Heart right ventricle (tissue), 16 donors: ENCODE data around the gene ADGRD2. TPM values are rescaled to one million over a fixed set of nuclear protein-coding genes. Genes with fewer than 3 reads are reported as not detected.

Experiments
- ATAC-seq, 8 donors: fragments of 200-7000 bp; cut with Tn5 transposase; one replicate each; pipeline ENCODE4 v1.9.1; 2020; ENCODE audit warnings: mild to moderate bottlenecking in 8 of 8, moderate library complexity in 8 of 8, moderate number of reproducible peaks in 1 of 8
- DNase-seq, 2 donors: peaks; one replicate each; pipeline ENCODE4 v3.0.0-alpha.2; 2020
- H3K27ac ChIP-seq, 10 donors: fragments of 200-600 bp; sonication (generic) in 2 of 10; one replicate each; pipeline versions ENCODE4 v1.5.0 to v1.8.0; 2020 to 2022; ENCODE audit warnings: mild to moderate bottlenecking in 3 of 10
- H3K27me3 ChIP-seq, 7 donors: fragments of 200-600 bp; one replicate each; pipeline ENCODE4 v1.8.0; 2021 to 2022; ENCODE audit warnings: mild to moderate bottlenecking in 2 of 7
- H3K36me3 ChIP-seq, 9 donors: fragments of 200-600 bp; sonication (generic) in 1 of 9; one replicate each; pipeline versions ENCODE4 v1.5.0 to v1.8.0; 2020 to 2022; ENCODE audit warnings: mild to moderate bottlenecking in 2 of 9
- H3K4me1 ChIP-seq, 9 donors: fragments of 200-600 bp; sonication (generic) in 1 of 9; one replicate each; pipeline versions ENCODE4 v1.5.0 to v1.8.0; 2020 to 2022; ENCODE audit warnings: mild to moderate bottlenecking in 4 of 9
- H3K4me3 ChIP-seq, 10 donors: fragments of 200-600 bp; sonication (generic) in 2 of 10; one replicate each; pipeline versions ENCODE4 v1.5.0 to v1.8.0; 2020 to 2022; ENCODE audit warnings: mild to moderate bottlenecking in 7 of 10, moderate library complexity in 2 of 10
- H3K9me3 ChIP-seq, 11 donors: fragments of 200-600 bp in 10 of 11; sonication (generic) in 2 of 11; one replicate each; pipeline versions ENCODE4 v1.5.0 to v1.8.0; 2013 to 2022; ENCODE audit warnings: mild to moderate bottlenecking in 2 of 11, control low read depth in 1 of 11, moderate library complexity in 1 of 11
- CTCF ChIP-seq, 9 donors: fragments of 200-600 bp; sonication (generic) in 2 of 9; IDR thresholded peaks; one replicate each; pipeline versions ENCODE4 v1.5.0 to v1.8.0; 2021 to 2022; ENCODE audit warnings: antibody characterized with exemption in 9 of 9, mild to moderate bottlenecking in 5 of 9, moderate library complexity in 1 of 9
- WGBS, 2 donors: extraction: QIAGEN DNeasy Blood & Tissue Kit; methylation state at CpG; one replicate each; pipeline ENCODE4 v1.1.7; 2013; ENCODE audit warnings: inconsistent platforms in 1 of 2; 5-methylcytosine and 5-hydroxymethylcytosine counted together
- intact Hi-C, 10 donors: fragments of 100-400 bp; cut with DNase I; formaldehyde crosslinking; loops; one replicate each; pipeline versions ENCODE4 v1.11.1 to v1.14.2; 2022
- polyA plus RNA-seq, 2 donors: library from polyadenylated mRNA; stranded (reverse); fragments of 200-250 nt; gene quantifications; one replicate each; pipeline ENCODE4 v1.2.3, GENCODE V29; 2013
- total RNA-seq, 10 donors: library from RNA; stranded (reverse); fragmentation: NEBNext Ultra II Directional in 3 of 10; extraction: Animal tissue kit (Norgen Biotek cat#: 25700) in 3 of 10; gene quantifications; one replicate each; pipeline versions ENCODE4 v1.2.1 to v1.2.4, GENCODE V29; 2021 to 2023
- donor health status: Arrhythmogenic right ventricular cardiomyopathy.
- donor health status: ischemic (EF 13 %, LVEDD 7.1; RV severe dilation, severe dysfunction).
- donor health status: healthy with polysubstance abuse.
- donor health status: DM: no; HTN: yes; CAD: no.
- donor health status: DM: no; HTN: no; CAD: no.
- donor health status: ischemic (EF 25% LVEDD 6.9; RV normal size, moderate dysfunction).
- donor health status: ischemic (EF 25% LVEDD 5.7; RV mildly dilated, moderate dysfunction).
- donor health status: healthy.
- donor health status: DM: yes; HTN: yes; CAD: no.
- donor health status: Ischemic cardiomyopathy.
- donor health status: ischemic (EF 35%, LVEDD 5.7; RV mildly dilated, moderate dysfunction).
- donor health status: nonischemic (EF 11% LVEDD 7.7; RV severe dilation, severe dysfunction).
- donor health status: DM: yes; HTN: yes; CAD: no.
- donor health status: PGD.
- donor health status: ischemic (EF 29% LVEDD 5.4; RV normal size, mild dysfunction).
- donor health status: nonischemic (EF 23%, LVEDD 6.1; RV moderate dilation, normal function).

Gene ADGRD2
- total and polyA plus RNA-seq, 12 donors, result 0.03 to 0.68 TPM; not detected in 10

GRCh38 chr9:124522121-124523098 lies 72.2 kb downstream of the ADGRD2 start:
- WGBS, 2 donors, result 82 to 87% methylated on average over 7 of the region's 7 CpGs
- no peak for TF ChIP-seq CTCF (IDR thresholded peaks at IDR 0.05)
- Histone ChIP-seq H3K27ac (no peak overlapping the region), H3K36me3 (peaks cover 0 to 5% (median 0%) of the 10 kb centered on the region in 9 donors), H3K9me3 (no peaks in the 10 kb centered on the region), H3K4me3 (no peak overlapping the region), H3K27me3 (peaks cover 0 to 3% (median 0%) of the 10 kb centered on the region in 7 donors), H3K4me1 (no peaks in the 10 kb centered on the region)
- DNase-seq, result no peak
- no peak for ATAC-seq
- intact Hi-C loops, result no loop called here

- intact Hi-C loops, result no loop called here
Observed at GRCh38 chr9:124526174-124526573, 75.9 kb downstream of the ADGRD2 start.

GRCh38 chr9:124527781-124528180 lies 77.5 kb downstream of the ADGRD2 start:
- intact Hi-C loops, result no loop called here
- H3K27ac ChIP-seq, result no peak overlapping the region
- H3K4me1 ChIP-seq, result no peaks in the 10 kb centered on the region
- H3K9me3 ChIP-seq, result no peaks in the 10 kb centered on the region
- DNase-seq (no peak), ATAC-seq (no peak)
- no peak overlapping the region for H3K4me3 ChIP-seq
- TF ChIP-seq CTCF (IDR thresholded peaks at IDR 0.05), result no peak
- H3K36me3 ChIP-seq, result peaks cover 0 to 5% (median 0%) of the 10 kb centered on the region in 9 donors
- H3K27me3 ChIP-seq, result no peaks in the 10 kb centered on the region
- WGBS, 2 donors, result 76 to 89% methylated on average over 3 of the region's 3 CpGs

More at GRCh38 chr9:124526174-124526573, 75.9 kb downstream of the ADGRD2 start:
- Histone ChIP-seq H3K4me1 (no peaks in the 10 kb centered on the region), H3K36me3 (peaks cover 0 to 5% (median 0%) of the 10 kb centered on the region in 9 donors), H3K27ac (no peak overlapping the region), H3K4me3 (no peak overlapping the region), H3K9me3 (no peaks in the 10 kb centered on the region), H3K27me3 (no peaks in the 10 kb centered on the region)
- 77 to 94% methylated on average over 2 of the region's 2 CpGs for WGBS, 2 donors
- ATAC-seq, result no peak
- TF ChIP-seq CTCF (IDR thresholded peaks at IDR 0.05), result no peak
- DNase-seq, result no peak

Other genes with a start within 250 kb of the ADGRD2 start
- gene NEK6, start 192.5 kb upstream of the ADGRD2 start, total RNA-seq, result 10 to 100 TPM in 4 of 10 donors, 1 to 10 TPM in 6; 4.6 to 22.4 (median 7.9) TPM
- gene NEK6, start 192.5 kb upstream of the ADGRD2 start, polyA plus RNA-seq, result 1 to 10 TPM; 1.9 to 2.1 TPM
- 100 to 1,000 TPM; 148 to 182 (median 162) TPM for gene PSMB7, start 35.0 kb upstream of the ADGRD2 start, total RNA-seq
- gene PSMB7, start 35.0 kb upstream of the ADGRD2 start, polyA plus RNA-seq, result 100 to 1,000 TPM; 252 to 308 TPM
- not detected for gene NR5A1, start 56.9 kb downstream of the ADGRD2 start, total RNA-seq
- gene NR5A1, start 56.9 kb downstream of the ADGRD2 start, polyA plus RNA-seq, result under 1 TPM; 0.01 to 0.15 TPM